ENCODE measurements around the gene GPR84.

The GPR84 gene

GRCh38 chr12:54390176-54390667, 25.9 kb upstream of the GPR84 start:
- H3K4me3 ChIP-seq (ENCODE audit: low read length): no peak overlapping the region
- H3K4me1 ChIP-seq (ENCODE audit: control insufficient read depth, insufficient read depth, low read length): peaks cover 9% of the 10 kb centered on the region
- no peak overlapping the region for H3K9ac ChIP-seq (ENCODE audit: low read depth, low read length)
- H3K36me3 ChIP-seq (ENCODE audit: insufficient read depth, low read length): peaks cover 22% of the 10 kb centered on the region
- no peaks in the 10 kb centered on the region for H3K27me3 ChIP-seq (ENCODE audit: control insufficient read depth, insufficient read depth, low read length)
- H3K9me3 ChIP-seq (replicated peaks; ENCODE audit: low read length): no peaks in the 10 kb centered on the region
- H3K4me2 ChIP-seq (ENCODE audit: low read length): no peak overlapping the region

DNA sequence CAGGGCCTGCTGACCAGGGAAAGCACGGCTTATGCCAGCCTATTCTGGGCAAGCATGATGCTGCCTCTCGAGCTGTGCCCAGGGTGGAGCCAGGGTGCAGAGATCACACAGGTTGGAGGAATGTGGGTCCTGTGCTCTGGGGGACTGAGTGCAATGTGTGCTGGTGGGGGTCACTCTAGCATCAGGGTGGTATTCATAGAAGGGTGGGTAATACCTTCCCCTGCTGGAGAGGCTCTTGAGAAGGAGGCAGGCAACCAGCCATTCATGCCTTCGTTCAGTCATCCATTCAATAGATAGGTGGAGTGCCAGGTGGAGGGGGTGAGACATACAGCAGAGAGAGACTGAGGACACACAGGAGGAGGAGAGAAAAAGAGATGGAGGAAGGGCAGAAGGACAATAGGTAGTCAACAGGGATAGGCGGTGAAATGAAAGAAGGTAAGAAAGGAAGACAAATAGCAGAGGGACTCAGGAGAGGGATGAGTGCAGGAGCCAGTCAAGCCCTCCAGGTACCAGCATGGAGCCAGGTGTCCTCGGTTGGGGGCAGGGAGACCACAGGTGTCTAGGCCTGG, 25.4 kb upstream of the GPR84 start:
- Histone ChIP-seq H3K27me3 (ENCODE audit: control insufficient read depth, insufficient read depth, low read length) (no peaks in the 10 kb centered on the region), H3K36me3 (ENCODE audit: insufficient read depth, low read length) (peaks cover 17% of the 10 kb centered on the region), H3K4me1 (ENCODE audit: control insufficient read depth, insufficient read depth, low read length) (peaks cover 11% of the 10 kb centered on the region), H3K4me3 (ENCODE audit: low read length) (no peak overlapping the region), H3K9ac (ENCODE audit: low read depth, low read length) (no peak overlapping the region), H3K4me2 (ENCODE audit: low read length) (no peak overlapping the region), H3K9me3 (replicated peaks; ENCODE audit: low read length) (no peaks in the 10 kb centered on the region)

DNA sequence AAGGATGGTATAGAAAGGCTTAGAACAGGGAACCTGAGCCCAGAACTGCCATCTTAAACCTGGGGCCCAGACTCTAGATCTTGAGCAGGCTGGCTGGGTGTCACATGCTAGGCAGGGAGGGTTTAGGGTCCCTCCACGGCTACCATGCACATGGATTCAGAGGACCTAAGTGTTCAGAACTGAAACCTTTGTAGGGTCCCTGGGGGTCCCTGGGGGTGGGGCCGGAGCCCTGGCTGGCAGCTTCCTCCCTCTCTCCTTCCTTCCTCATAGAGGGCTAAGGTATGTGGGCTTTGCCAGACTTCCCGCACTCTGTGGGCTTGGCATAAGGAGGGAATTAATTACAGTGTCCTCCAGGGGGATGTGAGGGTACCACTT, 24.8 kb upstream of the GPR84 start:
- Histone ChIP-seq H3K4me1 (ENCODE audit: control insufficient read depth, insufficient read depth, low read length) (peaks cover 14% of the 10 kb centered on the region), H3K4me3 (ENCODE audit: low read length) (no peak overlapping the region), H3K36me3 (ENCODE audit: insufficient read depth, low read length) (peaks cover 11% of the 10 kb centered on the region), H3K9ac (ENCODE audit: low read depth, low read length) (no peak overlapping the region), H3K9me3 (replicated peaks; ENCODE audit: low read length) (no peaks in the 10 kb centered on the region), H3K27me3 (ENCODE audit: control insufficient read depth, insufficient read depth, low read length) (no peaks in the 10 kb centered on the region), H3K4me2 (ENCODE audit: low read length) (no peak overlapping the region)

- no peak overlapping the region for H3K9ac ChIP-seq (ENCODE audit: low read depth, low read length)
- H3K4me1 ChIP-seq (ENCODE audit: control insufficient read depth, insufficient read depth, low read length): peaks cover 14% of the 10 kb centered on the region
- H3K36me3 ChIP-seq (ENCODE audit: insufficient read depth, low read length): peaks cover 5% of the 10 kb centered on the region
- H3K27me3 ChIP-seq (ENCODE audit: control insufficient read depth, insufficient read depth, low read length): no peaks in the 10 kb centered on the region
- H3K4me3 ChIP-seq (ENCODE audit: low read length): no peak overlapping the region
- H3K4me2 ChIP-seq (ENCODE audit: low read length): no peak overlapping the region
- no peaks in the 10 kb centered on the region for H3K9me3 ChIP-seq (replicated peaks; ENCODE audit: low read length)
Measured at GRCh38 chr12:54388237-54389133, 24.2 kb upstream of the GPR84 start.

- Histone ChIP-seq H3K9ac (ENCODE audit: low read depth, low read length) (no peak overlapping the region), H3K36me3 (ENCODE audit: insufficient read depth, low read length) (no peaks in the 10 kb centered on the region), H3K4me3 (ENCODE audit: low read length) (no peak overlapping the region), H3K4me1 (ENCODE audit: control insufficient read depth, insufficient read depth, low read length) (peaks cover 23% of the 10 kb centered on the region), H3K9me3 (replicated peaks; ENCODE audit: low read length) (no peaks in the 10 kb centered on the region), H3K4me2 (ENCODE audit: low read length) (no peak overlapping the region), H3K27me3 (ENCODE audit: control insufficient read depth, insufficient read depth, low read length) (no peaks in the 10 kb centered on the region)
Measured at GRCh38 chr12:54387114-54387467, 22.8 kb upstream of the GPR84 start.

DNA sequence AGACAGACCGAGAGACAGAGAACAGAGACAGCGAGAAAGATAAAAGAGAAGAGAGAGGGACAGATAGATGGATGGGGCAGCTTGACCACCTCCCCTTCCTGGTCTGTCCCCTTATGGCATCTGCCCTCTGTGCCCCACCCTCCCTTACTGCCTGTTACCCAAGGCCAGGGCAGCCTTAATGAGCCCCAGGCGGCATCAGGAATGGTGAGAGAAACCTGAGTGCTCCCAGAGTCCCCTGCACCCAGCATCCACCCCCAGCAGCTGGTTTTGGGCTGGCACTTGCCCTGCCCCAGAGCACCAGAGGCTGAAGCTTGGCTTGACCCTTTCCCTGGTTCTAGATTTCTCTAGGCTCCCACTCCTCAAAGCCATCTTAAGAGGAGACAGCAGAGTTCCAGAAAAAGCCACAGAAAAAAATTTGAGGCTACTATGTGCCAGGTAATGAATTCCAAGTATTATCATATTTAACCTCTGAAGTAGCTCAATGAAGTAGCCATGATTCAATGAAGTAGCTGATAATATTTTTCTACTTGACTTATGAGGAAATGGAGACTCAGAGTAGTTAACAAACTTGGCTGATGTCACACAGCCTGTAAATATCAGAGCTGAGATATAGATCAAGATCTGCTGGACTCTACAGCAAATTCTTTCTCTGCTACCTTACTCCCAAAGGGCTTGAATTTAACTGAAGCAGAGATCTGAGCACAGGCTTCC, 22.3 kb upstream of the GPR84 start:
- Histone ChIP-seq H3K9me3 (replicated peaks; ENCODE audit: low read length) (no peaks in the 10 kb centered on the region), H3K9ac (ENCODE audit: low read depth, low read length) (no peak overlapping the region), H3K4me3 (ENCODE audit: low read length) (no peak overlapping the region), H3K36me3 (ENCODE audit: insufficient read depth, low read length) (no peaks in the 10 kb centered on the region), H3K4me1 (ENCODE audit: control insufficient read depth, insufficient read depth, low read length) (peaks cover 23% of the 10 kb centered on the region), H3K27me3 (ENCODE audit: control insufficient read depth, insufficient read depth, low read length) (no peaks in the 10 kb centered on the region), H3K4me2 (ENCODE audit: low read length) (no peak overlapping the region)

- Histone ChIP-seq H3K4me2 (ENCODE audit: low read length) (no peak overlapping the region), H3K9ac (ENCODE audit: low read depth, low read length) (no peak overlapping the region), H3K36me3 (ENCODE audit: insufficient read depth, low read length) (no peaks in the 10 kb centered on the region), H3K4me1 (ENCODE audit: control insufficient read depth, insufficient read depth, low read length) (peaks cover 23% of the 10 kb centered on the region), H3K27me3 (ENCODE audit: control insufficient read depth, insufficient read depth, low read length) (no peaks in the 10 kb centered on the region), H3K9me3 (replicated peaks; ENCODE audit: low read length) (no peaks in the 10 kb centered on the region), H3K4me3 (ENCODE audit: low read length) (no peak overlapping the region)
Measured at GRCh38 chr12:54385251-54385914, 21.1 kb upstream of the GPR84 start.

GRCh38 chr12:54384591-54385041, 20.3 kb upstream of the GPR84 start, which contains the start of gene ZNF385A:
Gene ZNF385A, minus strand, starts transcription at chr12:54384733. Its CDS starts 219 bp downstream, at chr12:54384514.
- H3K9me3 ChIP-seq (replicated peaks; ENCODE audit: low read length): no peaks in the 10 kb centered on the region
- H3K4me1 ChIP-seq (ENCODE audit: control insufficient read depth, insufficient read depth, low read length): peaks cover 23% of the 10 kb centered on the region
- no peak within 1 kb of the TSS for H3K4me2 ChIP-seq (ENCODE audit: low read length)
- no peak within 1 kb of the TSS for H3K9ac ChIP-seq (ENCODE audit: low read depth, low read length)
- no peaks in the 10 kb centered on the region for H3K36me3 ChIP-seq (ENCODE audit: insufficient read depth, low read length)
- H3K27me3 ChIP-seq (ENCODE audit: control insufficient read depth, insufficient read depth, low read length): no peaks in the 10 kb centered on the region
- H3K4me3 ChIP-seq (ENCODE audit: low read length): no peak within 1 kb of the TSS

GRCh38 chr12:54383041-54383609, 18.8 kb upstream of the GPR84 start:
- Histone ChIP-seq H3K9ac (ENCODE audit: low read depth, low read length) (peak overlapping the region; percentile 9), H3K9me3 (replicated peaks; ENCODE audit: low read length) (no peaks in the 10 kb centered on the region), H3K4me1 (ENCODE audit: control insufficient read depth, insufficient read depth, low read length) (peaks cover 34% of the 10 kb centered on the region), H3K36me3 (ENCODE audit: insufficient read depth, low read length) (no peaks in the 10 kb centered on the region), H3K27me3 (ENCODE audit: control insufficient read depth, insufficient read depth, low read length) (no peaks in the 10 kb centered on the region), H3K4me2 (ENCODE audit: low read length) (peak overlapping the region; percentile 20), H3K4me3 (ENCODE audit: low read length) (no peak overlapping the region)

DNA sequence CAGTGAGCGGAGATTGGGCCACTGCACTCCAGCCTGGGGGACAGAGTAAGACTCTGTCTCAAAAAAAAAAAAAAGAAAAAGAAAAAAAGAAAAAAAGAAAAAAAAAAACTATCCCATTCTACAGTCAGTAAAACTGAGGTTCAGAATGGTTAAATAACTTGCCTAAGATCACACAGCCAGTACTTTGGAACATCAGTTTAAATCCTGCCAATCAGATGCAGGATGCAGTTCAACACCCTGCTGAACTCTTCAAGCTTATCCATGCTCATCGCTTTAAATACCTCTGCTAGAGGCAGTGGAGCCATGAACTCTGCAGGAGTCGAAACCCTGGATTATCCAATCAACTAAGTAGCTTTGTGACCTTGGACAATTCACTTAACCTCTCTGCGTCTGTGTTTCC, 16.9 kb upstream of the GPR84 start:
- Histone ChIP-seq H3K27me3 (ENCODE audit: control insufficient read depth, insufficient read depth, low read length) (no peaks in the 10 kb centered on the region), H3K9me3 (replicated peaks; ENCODE audit: low read length) (no peaks in the 10 kb centered on the region), H3K4me1 (ENCODE audit: control insufficient read depth, insufficient read depth, low read length) (peaks cover 28% of the 10 kb centered on the region), H3K36me3 (ENCODE audit: insufficient read depth, low read length) (peaks cover 5% of the 10 kb centered on the region), H3K4me3 (ENCODE audit: low read length) (no peak overlapping the region), H3K9ac (ENCODE audit: low read depth, low read length) (no peak overlapping the region), H3K4me2 (ENCODE audit: low read length) (no peak overlapping the region)

Data from skeletal muscle satellite cell (primary cell).